Ishikawa (cell line): ENCODE measurements around the gene LMO2.

Source experiments
- CEBPB ChIP-seq: IDR thresholded peaks from 2 replicates; pipeline ENCODE4 v1.6.1; 2012
- CREB1 ChIP-seq: IDR thresholded peaks from 2 replicates; pipeline ENCODE4 v1.6.1; 2012; ENCODE audit warnings: low read depth
- EGR1 ChIP-seq: IDR thresholded peaks from 2 replicates; pipeline ENCODE4 v1.6.1; 2012
- EP300 ChIP-seq: IDR thresholded peaks from 2 replicates; pipeline ENCODE4 v1.6.1; 2012; ENCODE audit warnings: borderline replicate concordance
- FOXM1 ChIP-seq: IDR thresholded peaks from 2 replicates; pipeline ENCODE4 v1.6.1; 2012; ENCODE audit warnings: low read depth, borderline replicate concordance
- MAX ChIP-seq: IDR thresholded peaks from 2 replicates; pipeline ENCODE4 v1.6.1; 2012
- NFIC ChIP-seq: IDR thresholded peaks from 2 replicates; pipeline ENCODE4 v1.6.1; 2012
- RAD21 ChIP-seq: IDR thresholded peaks from 2 replicates; pipeline ENCODE4 v1.6.1; 2012; ENCODE audit warnings: low read depth
- REST ChIP-seq: IDR thresholded peaks from 2 replicates; pipeline ENCODE4 v1.6.1; 2012; ENCODE audit warnings: low read depth, mild to moderate bottlenecking
- TAF1 ChIP-seq: IDR thresholded peaks from 2 replicates; pipeline ENCODE4 v1.6.1; 2012; ENCODE audit warnings: low read depth, mild to moderate bottlenecking
- TCF12 ChIP-seq: IDR thresholded peaks from 2 replicates; pipeline ENCODE4 v1.6.1; 2012; ENCODE audit warnings: low read depth
- TEAD4 ChIP-seq: IDR thresholded peaks from 2 replicates; pipeline ENCODE4 v1.6.1; 2012
- USF1 ChIP-seq: IDR thresholded peaks from 2 replicates; pipeline ENCODE4 v1.6.1; 2012
- YY1 ChIP-seq: IDR thresholded peaks from 2 replicates; pipeline ENCODE4 v1.6.1; 2012; ENCODE audit warnings: low read depth
- ZBTB7A ChIP-seq: IDR thresholded peaks from 2 replicates; pipeline ENCODE4 v1.6.1; 2012; ENCODE audit warnings: low read depth

Gene LMO2

GRCh38 chr11:33884035-33884434 is 7.8 kb downstream of the LMO2 start:
- no peak for TF ChIP-seq CEBPB
- TF ChIP-seq TEAD4 = no peak
- TF ChIP-seq RAD21 = no peak
- no peak for TF ChIP-seq FOXM1
- TF ChIP-seq NFIC = no peak
- no peak for TF ChIP-seq EP300
- TF ChIP-seq CREB1 = no peak
- TF ChIP-seq REST = no peak
- TF ChIP-seq MAX = no peak
- TF ChIP-seq YY1 = no peak
- TF ChIP-seq USF1 = no peak
- no peak for TF ChIP-seq TCF12

- TF ChIP-seq REST = no peak
- no peak for TF ChIP-seq CREB1
- TF ChIP-seq EP300 = no peak
- no peak for TF ChIP-seq USF1
- no peak for TF ChIP-seq YY1
- TF ChIP-seq EGR1 = no peak
- TF ChIP-seq TEAD4 = no peak
- TF ChIP-seq RAD21 = no peak
- TF ChIP-seq FOXM1 = no peak
- TF ChIP-seq TCF12 = no peak
- TF ChIP-seq ZBTB7A = no peak
- TF ChIP-seq CEBPB = no peak
- TF ChIP-seq MAX = no peak
- TF ChIP-seq TAF1 = no peak
- no peak for TF ChIP-seq NFIC
These were observed 10.0 kb downstream of the LMO2 start for GRCh38 chr11:33881651-33882503.

- TF ChIP-seq USF1 = no peak
- no peak for TF ChIP-seq MAX
- no peak for TF ChIP-seq TAF1
- no peak for TF ChIP-seq TCF12
- no peak for TF ChIP-seq CEBPB
- TF ChIP-seq REST = no peak
- TF ChIP-seq ZBTB7A = no peak
- TF ChIP-seq FOXM1 = no peak
These were observed 10.9 kb downstream of the LMO2 start for GRCh38 chr11:33880979-33881378.

GRCh38 chr11:33879375-33879774 is 12.5 kb downstream of the LMO2 start:
- TF ChIP-seq TEAD4 (no peak), NFIC (no peak), EGR1 (no peak), ZBTB7A (no peak), FOXM1 (no peak), USF1 (no peak), REST (no peak)
